Upper lobe of left lung (tissue), 6 donors: ENCODE results near the gene CROCC. TPM values are rescaled to one million over a fixed set of nuclear protein-coding genes. Genes with fewer than 3 reads are reported as not detected.
A peak's percentile ranks its signal among the peaks of the same experiment; 100 is the strongest.

Source experiments
- ATAC-seq, 2 donors: fragments of 200-7000 bp; cut with Tn5 transposase; one replicate each; pipeline ENCODE4 v1.9.1; 2022; ENCODE audit warnings: mild to moderate bottlenecking in 2 of 2, moderate library complexity in 2 of 2; ENCODE audit not compliant: low FRiP score in 2 of 2
- DNase-seq, 2 donors: peaks; one replicate each; pipeline ENCODE4 v3.0.0-alpha.2; 2019 to 2020
- H3K27ac ChIP-seq, 4 donors: fragments of 200-600 bp; sonication (generic); one replicate each; pipeline ENCODE4 v1.5.1; 2016 to 2019
- H3K27me3 ChIP-seq, 4 donors: fragments of 200-600 bp; sonication (generic); one replicate each; pipeline ENCODE4 v1.5.1; 2017 to 2019
- H3K36me3 ChIP-seq, 4 donors: fragments of 200-600 bp; sonication (generic); one replicate each; pipeline ENCODE4 v1.5.1; 2016 to 2019
- H3K4me1 ChIP-seq, 4 donors: fragments of 200-600 bp; sonication (generic); one replicate each; pipeline ENCODE4 v1.5.1; 2018 to 2019
- H3K4me3 ChIP-seq, 4 donors: fragments of 200-600 bp; sonication (generic); one replicate each; pipeline ENCODE4 v1.5.1; 2017 to 2019; ENCODE audit warnings: mild to moderate bottlenecking in 2 of 4, moderate library complexity in 1 of 4
- H3K9me3 ChIP-seq, 4 donors: fragments of 200-600 bp; sonication (generic); one replicate each; pipeline ENCODE4 v1.5.1; 2018 to 2019
- CTCF ChIP-seq, 6 experiments: fragments of 450-650 bp in 4 of 6; fragments of 200-600 bp in 2 of 6; sonication (generic) in 2 of 6; IDR thresholded peaks; one replicate each; pipeline ENCODE4 v1.5.1; 2016 to 2019; ENCODE audit warnings: antibody characterized with exemption in 6 of 6
- EP300 ChIP-seq, 4 donors: sonication (generic); formaldehyde crosslinking; IDR thresholded peaks; one replicate each; pipeline ENCODE4 v1.5.1; 2017; ENCODE audit warnings: antibody characterized with exemption in 4 of 4, control low read depth in 2 of 4
- POLR2A ChIP-seq, 4 donors: fragments of 450-650 bp; IDR thresholded peaks; one replicate each; pipeline ENCODE4 v1.5.1; 2016 to 2017; ENCODE audit warnings: antibody characterized with exemption in 4 of 4, mild to moderate bottlenecking in 2 of 4
- POLR2AphosphoS5 ChIP-seq, 2 donors: sonication (generic); formaldehyde crosslinking; IDR thresholded peaks; one replicate each; pipeline ENCODE4 v1.5.1; 2017; ENCODE audit warnings: antibody characterized with exemption in 2 of 2
- WGBS, 2 donors: methylation state at CpG; one replicate each; pipeline ENCODE4 v1.1.5; 2017 to 2018; 5-methylcytosine and 5-hydroxymethylcytosine counted together
- total RNA-seq, 6 donors: library from RNA; depleted of rRNA in 4 of 6; stranded (reverse); fragments of >200 nt in 4 of 6; gene quantifications; one replicate each; pipeline versions ENCODE4 v1.1.0 to v1.2.1, GENCODE V29; 2016 to 2021
- donor health status: DM: no; HTN: no; CAD: no; lungs with moderate emphysema.
- donor health status: DM: no; HTN: yes; CAD: no; lungs with severe emphysema.

Gene CROCC
- total RNA-seq, 6 donors from 2014 or later, result 21.0 to 184 (median 48.9) TPM

DNA sequence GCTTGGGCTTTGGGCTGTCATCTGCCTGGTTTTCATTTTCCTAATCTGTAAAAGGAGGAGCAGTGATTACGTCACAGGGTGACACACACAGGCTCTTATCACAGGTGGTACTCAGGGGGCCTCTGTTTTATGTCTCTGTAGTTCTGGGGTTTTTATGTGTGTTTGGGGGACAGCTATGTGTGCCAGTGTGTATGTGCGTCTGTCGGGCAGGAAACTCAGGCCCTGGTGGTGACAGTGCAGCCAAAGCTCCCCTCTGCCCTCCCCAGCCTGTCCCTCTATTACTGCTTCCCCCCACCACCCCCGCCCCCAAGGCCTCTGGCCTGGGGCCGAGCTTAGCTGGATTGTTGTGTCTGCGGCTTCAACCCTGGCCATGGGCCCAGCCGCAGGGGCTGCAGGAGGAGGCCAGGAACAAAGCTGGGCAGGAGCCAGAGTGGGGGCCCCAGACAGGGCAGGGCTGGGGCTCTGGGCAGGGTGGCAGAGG lies 45.4 kb downstream of the CROCC start:
- DNase-seq (peak in 1 of 2 donors; percentile 80), ATAC-seq (peak in 1 of 2 donors; percentile 37)
- Histone ChIP-seq H3K4me1 (peaks cover 5 to 15% (median 9%) of the 10 kb centered on the region in 4 donors), H3K27ac (peak overlapping the region in 1 of 4 donors; percentile 16), H3K4me3 (no peak overlapping the region), H3K36me3 (peaks cover 0 to 35% (median 20%) of the 10 kb centered on the region in 4 donors), H3K27me3 (no peaks in the 10 kb centered on the region), H3K9me3 (no peaks in the 10 kb centered on the region)
- 27 to 48% methylated on average over 2 to 7 of the region's 7 CpGs for WGBS, 2 donors
- TF ChIP-seq CTCF (IDR thresholded peaks at IDR 0.05) (no peak), POLR2A (IDR thresholded peaks at IDR 0.05) (no peak), EP300 (IDR thresholded peaks at IDR 0.05) (no peak), POLR2AphosphoS5 (IDR thresholded peaks at IDR 0.05) (no peak)

- Histone ChIP-seq H3K4me1 (peaks cover 5 to 15% (median 9%) of the 10 kb centered on the region in 4 donors), H3K36me3 (peaks cover 0 to 35% (median 20%) of the 10 kb centered on the region in 4 donors), H3K9me3 (no peaks in the 10 kb centered on the region), H3K4me3 (no peak overlapping the region), H3K27ac (no peak overlapping the region), H3K27me3 (no peaks in the 10 kb centered on the region)
- peak in 1 of 2 donors; percentile 64 for DNase-seq
- 92 to 98% methylated on average over 15 to 21 of the region's 21 CpGs for WGBS, 2 donors
- ATAC-seq, result no peak
- no peak for TF ChIP-seq POLR2AphosphoS5 (IDR thresholded peaks at IDR 0.05)
- TF ChIP-seq EP300 (IDR thresholded peaks at IDR 0.05), result no peak
- TF ChIP-seq POLR2A (IDR thresholded peaks at IDR 0.05), result no peak
- no peak for TF ChIP-seq CTCF (IDR thresholded peaks at IDR 0.05)
Measured at GRCh38 chr1:16967962-16968361, 46.2 kb downstream of the CROCC start.

- Histone ChIP-seq H3K4me1 (peaks cover 5 to 15% (median 9%) of the 10 kb centered on the region in 4 donors), H3K4me3 (no peak overlapping the region), H3K9me3 (no peaks in the 10 kb centered on the region), H3K36me3 (peaks cover 0 to 35% (median 20%) of the 10 kb centered on the region in 4 donors), H3K27ac (no peak overlapping the region), H3K27me3 (no peaks in the 10 kb centered on the region)
- DNase-seq, result no peak
- no peak for ATAC-seq
- 57 to 93% methylated on average over 1 to 3 of the region's 3 CpGs for WGBS, 2 donors
- TF ChIP-seq POLR2A (IDR thresholded peaks at IDR 0.05), result no peak
- TF ChIP-seq EP300 (IDR thresholded peaks at IDR 0.05), result no peak
Measured at GRCh38 chr1:16968372-16968771, 46.6 kb downstream of the CROCC start.

DNA sequence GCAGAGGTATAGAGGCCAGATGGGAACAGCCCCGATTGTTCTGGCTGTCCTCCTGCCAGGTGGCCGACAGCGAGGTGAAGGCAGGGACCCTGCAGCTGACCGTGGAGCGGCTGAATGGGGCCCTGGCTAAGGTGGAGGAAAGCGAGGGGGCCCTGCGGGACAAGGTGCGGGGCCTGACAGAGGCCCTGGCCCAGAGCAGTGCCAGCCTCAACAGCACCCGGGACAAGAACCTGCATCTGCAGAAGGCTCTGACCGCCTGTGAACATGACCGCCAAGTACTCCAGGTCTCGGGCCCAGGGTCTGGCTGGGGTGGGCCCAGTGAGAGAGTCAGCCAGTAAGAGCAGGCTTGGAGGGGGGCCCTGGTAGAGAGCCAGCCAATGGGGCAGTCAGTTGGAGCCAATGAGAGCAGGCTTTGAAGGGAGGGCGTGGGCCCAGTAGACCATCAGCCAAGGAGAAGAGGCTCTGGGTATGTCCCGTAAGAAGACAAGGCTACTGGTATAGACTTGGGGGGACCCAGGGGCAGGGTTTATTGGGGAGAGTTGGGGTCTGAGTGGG lies 47.4 kb downstream of the CROCC start:
- TF ChIP-seq CTCF (IDR thresholded peaks at IDR 0.05), result no peak
- no peak for TF ChIP-seq POLR2A (IDR thresholded peaks at IDR 0.05)
- no peak for TF ChIP-seq EP300 (IDR thresholded peaks at IDR 0.05)
- no peak for TF ChIP-seq POLR2AphosphoS5 (IDR thresholded peaks at IDR 0.05)
- ATAC-seq (no peak), DNase-seq (peak in 1 of 2 donors; percentile 65)
- Histone ChIP-seq H3K4me3 (no peak overlapping the region), H3K9me3 (no peaks in the 10 kb centered on the region), H3K4me1 (peaks cover 5 to 12% (median 9%) of the 10 kb centered on the region in 4 donors), H3K27ac (no peak overlapping the region), H3K36me3 (peaks cover 0 to 35% (median 20%) of the 10 kb centered on the region in 4 donors), H3K27me3 (no peaks in the 10 kb centered on the region)
- 89 to 93% methylated on average over 11 to 13 of the region's 14 CpGs for WGBS, 2 donors

- H3K27me3 ChIP-seq, result no peaks in the 10 kb centered on the region
- WGBS, 2 donors, result 96 to 97% methylated on average over 5 to 8 of the region's 12 CpGs
- TF ChIP-seq CTCF (IDR thresholded peaks at IDR 0.05) (no peak), EP300 (IDR thresholded peaks at IDR 0.05) (no peak)
- H3K36me3 ChIP-seq, result peaks cover 0 to 35% (median 20%) of the 10 kb centered on the region in 4 donors
- H3K4me3 ChIP-seq, result no peak overlapping the region
- DNase-seq, result peak in 1 of 2 donors; percentile 70
- H3K4me1 ChIP-seq, result peaks cover 5 to 12% (median 9%) of the 10 kb centered on the region in 4 donors
- no peak for ATAC-seq
- H3K9me3 ChIP-seq, result no peaks in the 10 kb centered on the region
- no peak overlapping the region for H3K27ac ChIP-seq
Measured at GRCh38 chr1:16969651-16970050, 47.9 kb downstream of the CROCC start.
